HG03442 (cell line): ENCODE data around the gene ELAPOR1.
"Not testable (repeated sequence)": the region's sequence is repeated elsewhere in the genome, so short reads cannot be mapped to it uniquely, and the experiment has no call there.

Source experiments
- ATAC-seq: cut with Tn5 transposase; IDR thresholded peaks from one replicate; pipeline ENCODE4 v1.9.1; 2021; ENCODE audit warnings: mild to moderate bottlenecking, moderate library complexity; ENCODE audit not compliant: unreplicated experiment

The ELAPOR1 gene

DNA sequence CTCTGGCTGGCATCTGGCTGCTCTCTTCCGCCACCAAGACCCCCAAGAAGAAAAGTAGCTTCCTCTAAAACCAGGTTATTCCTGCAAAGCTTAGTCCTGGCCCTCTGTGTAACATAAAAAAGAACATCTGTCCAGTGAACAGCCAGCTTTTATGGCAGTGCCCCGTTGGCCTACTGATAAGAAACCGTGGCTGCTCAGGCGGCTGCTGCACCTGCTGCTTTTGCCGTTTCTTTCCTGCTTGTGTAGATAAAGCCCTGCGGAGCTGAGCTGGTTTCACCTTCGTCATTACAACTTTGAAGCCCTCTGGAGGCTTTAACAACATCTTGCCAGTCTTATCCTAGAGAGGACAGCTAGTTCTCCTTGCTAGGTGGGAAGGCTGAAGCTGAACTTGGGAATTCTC, 20.5 kb downstream of the ELAPOR1 start:
- no peak for ATAC-seq

DNA sequence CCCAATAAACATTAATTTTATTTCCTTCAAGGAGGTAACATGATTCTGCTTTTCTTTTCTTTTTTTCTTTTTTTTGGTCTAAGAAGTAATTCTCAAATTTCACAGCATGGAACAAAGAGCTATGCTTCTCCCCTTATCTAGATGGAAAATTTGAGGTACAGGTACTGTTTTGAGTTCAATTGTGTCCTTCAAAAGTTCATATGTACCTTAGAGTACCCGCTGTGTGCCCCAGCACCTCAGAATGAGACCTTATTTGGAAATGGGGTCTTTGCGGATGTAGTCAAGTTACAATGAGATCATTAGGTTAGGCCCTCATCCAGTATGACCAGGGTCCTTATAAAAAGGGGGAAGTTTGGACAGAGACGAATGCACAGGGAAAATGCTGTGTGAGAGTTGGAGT, 22.0 kb downstream of the ELAPOR1 start:
- ATAC-seq: no peak

- ATAC-seq: no peak
Observed at GRCh38 chr1:109136766-109137165, 22.9 kb downstream of the ELAPOR1 start.

GRCh38 chr1:109137958-109138357, 24.0 kb downstream of the ELAPOR1 start:
- no peak for ATAC-seq

GRCh38 chr1:109138358-109138757, 24.4 kb downstream of the ELAPOR1 start:
- no peak for ATAC-seq

DNA sequence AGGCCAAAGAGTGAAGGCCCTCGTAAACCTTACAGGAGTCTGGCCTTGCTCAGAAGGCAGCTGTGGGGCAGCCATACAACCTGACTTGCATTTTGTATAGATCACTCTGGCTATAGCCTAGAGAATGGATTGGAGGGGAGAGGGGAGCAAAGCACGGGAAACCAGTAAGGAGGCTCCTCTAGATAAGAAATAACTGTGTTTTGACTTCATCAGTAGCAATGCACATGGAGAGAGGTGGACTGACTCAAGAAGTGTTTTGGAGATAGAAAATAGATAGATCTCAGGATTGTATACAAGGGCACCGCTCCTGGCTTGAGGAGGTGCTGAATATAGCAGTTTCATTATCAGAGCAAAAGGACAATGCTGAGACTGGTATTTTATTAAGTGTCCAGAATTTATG, 26.5 kb downstream of the ELAPOR1 start:
- no peak for ATAC-seq

DNA sequence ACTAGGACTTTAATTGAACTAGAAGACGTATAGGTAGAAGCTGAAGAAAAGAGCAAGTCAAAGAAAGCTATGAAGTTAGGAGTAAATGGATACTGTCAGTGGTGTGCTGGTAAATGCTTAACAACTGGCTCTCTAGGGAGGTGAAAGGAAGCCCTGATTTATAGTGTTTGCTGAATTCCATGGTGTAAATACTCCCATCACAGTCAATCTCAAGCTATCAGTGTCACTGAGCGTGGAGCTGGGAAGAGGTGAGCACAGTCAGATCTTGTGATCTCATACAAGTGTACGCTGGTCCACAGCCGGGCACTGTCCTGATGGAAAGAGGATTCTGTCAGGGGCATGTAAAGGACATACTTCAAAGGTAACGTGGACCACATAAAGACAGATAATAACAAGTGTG, 28.3 kb downstream of the ELAPOR1 start:
- ATAC-seq: no peak

GRCh38 chr1:109142725-109143124, 28.8 kb downstream of the ELAPOR1 start:
- not testable (repeated sequence) for ATAC-seq

- no peak for ATAC-seq
Observed at GRCh38 chr1:109148987-109149561, 35.2 kb downstream of the ELAPOR1 start.

DNA sequence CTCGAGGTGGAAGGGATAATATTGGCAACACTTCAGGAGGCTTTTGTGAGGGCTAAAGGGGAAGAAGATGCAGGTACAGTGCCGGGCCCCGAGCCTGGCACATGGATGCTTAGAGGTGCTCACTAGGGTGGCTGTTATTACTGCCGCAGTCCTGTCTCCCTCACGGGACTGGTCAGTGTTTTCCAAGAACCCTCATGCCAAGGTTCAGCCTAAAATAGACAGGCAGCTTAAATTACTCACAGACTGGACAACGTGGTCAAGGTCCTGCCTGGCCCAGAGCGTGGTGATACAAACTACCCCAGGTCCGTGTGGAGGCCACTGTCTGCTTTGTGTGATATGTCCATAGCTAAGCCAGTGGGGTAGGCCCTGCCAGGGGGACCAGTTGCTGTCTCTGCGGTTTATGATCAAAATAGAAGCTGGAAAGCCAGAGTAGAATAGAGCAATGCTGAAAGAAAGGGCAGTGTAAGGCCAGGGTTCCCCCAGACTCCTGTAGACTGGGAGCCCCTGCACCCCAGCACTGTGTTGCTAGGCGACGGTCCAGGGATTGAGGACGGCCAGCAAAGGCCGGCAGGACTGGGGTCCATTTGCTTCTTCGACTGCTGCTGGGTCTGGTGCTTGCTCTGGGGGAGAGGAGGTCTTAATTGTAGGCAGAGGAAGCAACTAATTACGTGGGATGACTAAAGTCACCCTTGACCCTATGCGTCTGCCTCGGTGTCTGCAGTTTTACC, 36.1 kb downstream of the ELAPOR1 start:
- ATAC-seq: no peak

GRCh38 chr1:109151146-109151990, 37.5 kb downstream of the ELAPOR1 start:
- ATAC-seq: no peak

DNA sequence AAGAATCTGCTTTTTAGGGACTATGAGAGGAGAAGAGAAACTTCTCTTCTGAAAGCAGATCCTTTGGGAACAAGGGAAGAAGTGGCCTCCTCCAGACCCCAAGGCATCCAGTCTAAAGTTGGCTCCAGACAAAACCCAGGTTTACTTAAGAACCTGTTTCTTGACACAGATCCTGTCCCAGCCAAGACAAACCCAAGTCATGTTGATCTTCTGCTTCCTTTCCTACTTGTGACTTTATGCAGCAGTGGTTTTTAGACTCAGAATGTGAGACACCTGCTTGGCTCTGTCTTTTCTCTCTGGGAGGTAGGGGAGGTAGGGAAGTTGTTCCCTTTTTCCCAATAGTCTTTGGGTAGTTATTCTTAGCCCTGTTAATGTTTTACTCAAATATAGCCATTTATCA, 38.3 kb downstream of the ELAPOR1 start:
- no peak for ATAC-seq

- ATAC-seq: no peak
Observed at GRCh38 chr1:109156916-109157385, 43.0 kb downstream of the ELAPOR1 start.

DNA sequence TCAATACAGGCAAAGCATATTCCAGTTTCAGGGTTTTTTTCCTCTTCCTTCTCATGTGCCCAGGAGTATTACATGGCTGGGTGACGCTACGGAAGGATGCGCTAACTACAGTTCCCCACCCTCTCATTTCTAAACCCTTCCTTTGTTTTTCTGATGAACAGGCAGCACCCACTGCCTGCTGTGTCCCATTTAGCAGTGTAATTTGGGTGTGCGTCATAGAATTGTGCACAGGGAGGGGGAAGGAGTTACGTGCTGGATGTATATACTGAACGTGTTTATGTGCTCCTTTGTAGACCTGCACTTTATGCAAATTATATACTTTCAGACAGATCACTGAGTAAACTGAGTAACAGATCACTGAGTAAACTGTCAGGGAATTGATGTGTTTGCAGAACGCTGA, 44.5 kb downstream of the ELAPOR1 start:
- no peak for ATAC-seq

DNA sequence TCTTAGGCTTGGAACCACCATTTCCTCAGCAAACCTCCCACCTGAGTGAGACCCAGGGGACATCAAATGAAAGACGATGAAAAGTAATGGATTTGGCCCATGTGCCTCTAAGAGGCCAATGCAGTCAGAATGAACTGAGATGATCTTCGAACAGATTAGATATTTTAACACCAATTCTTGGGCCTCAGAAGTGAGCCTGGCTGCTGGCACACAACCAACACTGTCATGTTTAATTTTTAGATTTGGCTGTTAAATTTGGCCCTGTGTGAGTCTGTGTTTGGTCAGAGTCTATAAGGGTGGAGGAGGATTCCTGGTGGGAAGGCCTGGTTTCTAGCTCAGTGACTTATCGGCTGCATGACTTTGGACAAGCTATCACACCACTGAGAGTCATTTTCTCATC, 45.4 kb downstream of the ELAPOR1 start:
- ATAC-seq: no peak

DNA sequence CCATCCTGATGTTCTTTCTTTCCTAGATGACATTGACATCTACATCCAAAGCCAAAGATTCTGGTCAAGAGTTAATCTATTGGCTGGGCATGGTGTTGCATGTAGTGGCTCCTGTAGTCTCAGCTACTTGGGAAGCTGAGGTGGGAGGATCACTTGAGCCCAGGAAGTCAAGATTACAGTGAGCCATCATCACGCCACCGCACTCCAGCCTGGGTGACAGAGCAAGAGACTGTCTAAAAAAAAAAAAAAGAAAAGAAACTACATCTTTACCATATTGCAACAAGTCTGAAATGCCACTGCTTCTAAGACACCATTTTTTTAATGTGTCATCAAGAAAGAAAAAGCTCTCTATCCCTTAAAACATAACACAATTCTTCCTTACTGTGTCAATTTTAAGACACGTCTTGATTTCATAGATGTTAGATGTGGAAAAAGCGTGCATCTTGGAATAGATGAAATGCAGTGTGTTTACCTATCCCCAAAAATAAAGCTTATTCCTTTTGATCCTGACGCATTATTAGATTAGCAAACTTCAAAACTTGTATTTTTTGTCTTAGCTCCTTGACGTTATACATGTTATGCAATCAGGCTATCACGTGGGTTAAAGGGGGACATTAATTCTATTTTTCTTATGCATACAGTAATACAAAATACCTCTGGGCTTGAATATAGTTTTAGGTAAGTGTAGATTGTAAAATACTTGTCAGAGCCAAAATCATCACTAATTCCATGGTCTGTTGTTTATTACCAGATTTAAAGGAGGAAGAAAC, 46.3 kb downstream of the ELAPOR1 start:
- no peak for ATAC-seq

DNA sequence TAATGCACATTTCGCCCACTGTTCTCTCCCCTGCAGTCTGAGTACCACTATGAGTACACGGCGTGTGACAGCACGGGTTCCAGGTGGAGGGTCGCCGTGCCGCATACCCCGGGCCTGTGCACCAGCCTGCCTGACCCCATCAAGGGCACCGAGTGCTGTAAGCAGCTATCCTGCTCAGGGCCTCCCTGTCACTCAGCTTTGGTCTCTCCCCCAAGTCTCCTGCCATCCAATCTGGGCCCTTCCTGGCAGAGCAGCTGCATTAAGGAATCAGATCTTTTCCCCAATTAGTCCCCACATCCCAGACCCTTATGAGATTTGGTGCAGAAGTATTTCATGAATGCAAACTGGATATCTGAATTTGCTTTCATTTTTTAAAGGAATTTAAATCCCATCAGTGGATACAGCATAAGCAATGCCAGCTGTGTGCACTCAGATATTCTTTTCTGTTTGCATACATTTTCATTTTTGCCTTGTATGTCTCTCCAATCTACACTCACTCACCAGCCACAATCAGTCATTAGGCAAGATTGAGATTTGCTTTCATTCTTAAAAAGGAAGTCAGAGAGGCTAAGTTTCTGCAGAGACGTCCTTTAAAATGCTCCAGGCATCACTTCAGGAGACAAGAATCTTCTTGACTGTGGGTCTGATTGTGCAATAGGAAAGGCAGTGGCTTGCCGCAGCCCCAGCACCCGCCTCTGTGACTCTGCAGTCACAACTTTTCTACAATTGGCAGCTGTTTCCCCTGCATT, 48.1 kb downstream of the ELAPOR1 start:
- ATAC-seq: peak; percentile 54

DNA sequence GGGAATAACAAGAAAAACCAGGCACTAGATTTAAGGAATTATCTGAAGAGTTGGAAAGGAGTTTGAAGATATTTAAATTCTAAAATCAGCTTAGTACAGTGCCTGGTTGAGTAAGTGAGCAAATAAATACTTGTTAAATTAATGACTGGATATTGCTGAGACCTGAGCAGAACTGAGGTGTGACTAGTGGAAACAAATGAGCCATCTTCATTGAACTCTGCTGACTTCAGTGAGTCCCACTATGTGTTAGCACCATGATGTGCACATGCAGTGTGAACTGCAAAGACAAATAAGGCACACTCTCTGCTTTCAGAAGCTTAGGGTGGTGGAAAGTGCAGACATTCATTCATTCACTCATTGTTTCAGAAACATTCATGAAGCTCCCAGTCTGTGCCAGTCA, 48.7 kb downstream of the ELAPOR1 start:
- ATAC-seq: no peak

- ATAC-seq: no peak
Observed at GRCh38 chr1:109163551-109163950, 49.6 kb downstream of the ELAPOR1 start.
